Duodenal mucosa (tissue), 2 donors: Measurements from ENCODE around the gene MRGPRX4.

Experiments
- H3K27ac ChIP-seq: one replicate; pipeline ENCODE4 v1.7.0; 2013; ENCODE audit warnings: low read depth, low read length
- H3K27me3 ChIP-seq, 2 donors: one replicate each; pipeline ENCODE4 v1.7.0; 2013; ENCODE audit warnings: low read length in 2 of 2, control low read depth in 1 of 2; ENCODE audit not compliant: insufficient read depth in 2 of 2, control insufficient read depth in 1 of 2
- H3K36me3 ChIP-seq, 2 donors: one replicate each; pipeline ENCODE4 v1.7.0; 2013; ENCODE audit warnings: low read length in 2 of 2, control low read depth in 1 of 2; ENCODE audit not compliant: insufficient read depth in 2 of 2, control insufficient read depth in 1 of 2
- H3K4me1 ChIP-seq, 2 donors: one replicate each; pipeline ENCODE4 v1.7.0; 2013; ENCODE audit warnings: low read length in 2 of 2, control low read depth in 1 of 2; ENCODE audit not compliant: insufficient read depth in 2 of 2, control insufficient read depth in 1 of 2
- H3K4me3 ChIP-seq, 2 donors: one replicate each; pipeline ENCODE4 v1.7.0; 2013; ENCODE audit warnings: low read length in 2 of 2, low read depth in 1 of 2
- H3K9ac ChIP-seq, 2 donors: one replicate each; pipeline ENCODE4 v1.7.0; 2013; ENCODE audit warnings: low read length in 2 of 2, low read depth in 1 of 2
- H3K9me3 ChIP-seq, 2 donors: one replicate each; pipeline ENCODE4 v1.7.0; 2013; ENCODE audit warnings: low read length in 2 of 2, control low read depth in 1 of 2; ENCODE audit not compliant: control insufficient read depth in 1 of 2

Gene MRGPRX4

GRCh38 chr11:18204771-18205170 lies 32.1 kb downstream of the MRGPRX4 start:
- H3K36me3 ChIP-seq = no peaks in the 10 kb centered on the region
- H3K9ac ChIP-seq = no peak overlapping the region
- H3K4me1 ChIP-seq = no peaks in the 10 kb centered on the region
- no peaks in the 10 kb centered on the region for H3K9me3 ChIP-seq
- H3K27ac ChIP-seq = no peak overlapping the region
- H3K4me3 ChIP-seq = no peak overlapping the region
- H3K27me3 ChIP-seq = no peaks in the 10 kb centered on the region

GRCh38 chr11:18209058-18209457 lies 36.4 kb downstream of the MRGPRX4 start:
- Histone ChIP-seq H3K27me3 (peaks cover 0 to 3% of the 10 kb centered on the region in 2 donors), H3K4me3 (no peak overlapping the region), H3K9ac (no peak overlapping the region), H3K9me3 (no peaks in the 10 kb centered on the region), H3K27ac (no peak overlapping the region), H3K36me3 (no peaks in the 10 kb centered on the region), H3K4me1 (no peaks in the 10 kb centered on the region)

GRCh38 chr11:18221274-18221876 lies 48.7 kb downstream of the MRGPRX4 start:
- H3K36me3 ChIP-seq = no peaks in the 10 kb centered on the region
- no peak overlapping the region for H3K9ac ChIP-seq
- no peak overlapping the region for H3K4me3 ChIP-seq
- no peaks in the 10 kb centered on the region for H3K4me1 ChIP-seq
- no peaks in the 10 kb centered on the region for H3K9me3 ChIP-seq
- H3K27ac ChIP-seq = no peak overlapping the region
- H3K27me3 ChIP-seq = no peaks in the 10 kb centered on the region

- H3K9ac ChIP-seq = no peak overlapping the region
- H3K9me3 ChIP-seq = no peaks in the 10 kb centered on the region
- no peak overlapping the region for H3K27ac ChIP-seq
- H3K36me3 ChIP-seq = no peaks in the 10 kb centered on the region
- H3K4me3 ChIP-seq = no peak overlapping the region
- H3K27me3 ChIP-seq = no peaks in the 10 kb centered on the region
- no peaks in the 10 kb centered on the region for H3K4me1 ChIP-seq
Measured at GRCh38 chr11:18222814-18223421, 50.3 kb downstream of the MRGPRX4 start.
